GM19397 (cell line): ENCODE data around the gene NAV2.

Experiments
- ATAC-seq: cut with Tn5 transposase; IDR thresholded peaks from one replicate; pipeline ENCODE4 v1.9.1; 2021; ENCODE audit warnings: mild to moderate bottlenecking, moderate library complexity; ENCODE audit not compliant: unreplicated experiment

Gene NAV2

DNA sequence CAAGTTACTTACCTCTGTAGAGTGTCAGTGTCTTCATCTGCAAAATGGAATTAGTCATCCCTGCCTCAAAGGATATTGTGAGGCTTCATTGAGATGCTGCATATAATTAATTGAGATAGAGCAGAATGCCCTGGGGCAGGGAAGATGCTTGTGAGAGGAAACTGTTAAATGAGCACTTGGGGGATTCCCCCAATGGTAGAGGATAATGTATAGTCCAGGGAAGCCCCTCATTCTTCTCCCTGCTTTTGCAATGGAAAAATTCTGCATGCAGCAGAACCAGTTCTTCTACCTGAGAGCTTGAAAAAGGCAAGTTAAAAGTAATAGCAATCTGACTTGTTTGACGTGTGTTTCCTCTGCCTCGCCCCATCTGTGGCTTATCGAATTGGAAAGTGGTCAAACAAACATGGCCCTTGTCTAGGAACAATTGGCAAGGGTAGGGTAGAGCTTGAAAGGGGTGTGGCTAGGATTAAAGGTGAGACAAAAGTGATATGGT lies 90.9 kb downstream of the NAV2 start:
- ATAC-seq: no peak

DNA sequence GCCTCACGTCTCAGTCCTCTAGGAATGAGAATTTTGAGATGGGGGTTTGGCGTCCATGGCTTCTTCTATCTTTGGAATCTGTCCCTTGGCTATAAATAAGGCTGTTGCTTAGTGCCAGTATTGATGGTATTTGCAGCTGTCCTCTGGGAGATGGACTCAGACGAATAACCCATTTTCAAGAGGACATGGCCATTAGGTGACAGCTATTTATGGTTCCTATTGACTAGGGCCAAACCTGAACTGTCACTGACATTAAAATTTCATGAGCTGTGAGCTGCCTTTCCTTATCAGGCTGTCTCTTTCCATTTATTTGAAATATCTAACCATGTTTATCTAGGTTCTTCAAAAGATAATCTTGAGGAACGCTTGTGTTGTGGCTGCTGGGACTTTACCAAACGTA lies 92.7 kb downstream of the NAV2 start:
- ATAC-seq: no peak

DNA sequence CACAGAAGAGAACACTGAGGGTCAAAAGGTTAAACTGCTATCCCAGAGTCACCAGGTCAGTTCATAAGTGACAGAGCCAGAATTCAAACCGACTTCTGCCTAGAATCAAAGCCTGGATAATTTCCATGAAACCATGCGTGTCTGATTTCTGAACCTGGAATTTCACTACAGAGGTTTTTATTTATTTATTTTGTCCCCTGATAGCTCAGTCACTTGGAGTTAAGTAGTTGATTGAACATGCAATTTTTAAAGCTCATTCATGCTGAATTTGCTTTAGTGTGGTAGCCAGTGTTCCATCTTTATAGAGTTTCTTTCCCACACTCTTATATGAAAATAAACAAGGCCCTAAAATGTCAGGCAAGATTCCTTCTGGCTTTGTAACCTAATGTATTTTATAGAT lies 93.2 kb downstream of the NAV2 start:
- ATAC-seq: no peak

DNA sequence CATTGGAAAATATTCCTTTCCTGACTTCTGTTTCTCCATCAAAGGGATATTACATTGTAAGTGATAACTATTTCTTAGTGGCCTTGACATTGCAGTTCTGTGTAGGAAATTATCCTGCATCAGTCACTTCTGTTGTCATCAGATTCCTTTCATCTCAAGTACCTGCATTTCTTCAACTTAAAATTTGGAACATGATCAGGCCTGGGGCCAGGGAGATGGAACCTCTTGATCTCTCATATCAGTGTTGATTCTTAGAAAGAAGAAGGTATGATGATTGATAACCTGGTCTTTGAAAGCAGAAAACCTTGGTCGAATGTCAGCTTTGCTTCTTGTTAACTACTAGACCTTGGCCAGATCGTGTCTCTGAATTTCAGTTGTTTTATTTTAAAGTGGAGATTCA lies 93.6 kb downstream of the NAV2 start:
- ATAC-seq: no peak

DNA sequence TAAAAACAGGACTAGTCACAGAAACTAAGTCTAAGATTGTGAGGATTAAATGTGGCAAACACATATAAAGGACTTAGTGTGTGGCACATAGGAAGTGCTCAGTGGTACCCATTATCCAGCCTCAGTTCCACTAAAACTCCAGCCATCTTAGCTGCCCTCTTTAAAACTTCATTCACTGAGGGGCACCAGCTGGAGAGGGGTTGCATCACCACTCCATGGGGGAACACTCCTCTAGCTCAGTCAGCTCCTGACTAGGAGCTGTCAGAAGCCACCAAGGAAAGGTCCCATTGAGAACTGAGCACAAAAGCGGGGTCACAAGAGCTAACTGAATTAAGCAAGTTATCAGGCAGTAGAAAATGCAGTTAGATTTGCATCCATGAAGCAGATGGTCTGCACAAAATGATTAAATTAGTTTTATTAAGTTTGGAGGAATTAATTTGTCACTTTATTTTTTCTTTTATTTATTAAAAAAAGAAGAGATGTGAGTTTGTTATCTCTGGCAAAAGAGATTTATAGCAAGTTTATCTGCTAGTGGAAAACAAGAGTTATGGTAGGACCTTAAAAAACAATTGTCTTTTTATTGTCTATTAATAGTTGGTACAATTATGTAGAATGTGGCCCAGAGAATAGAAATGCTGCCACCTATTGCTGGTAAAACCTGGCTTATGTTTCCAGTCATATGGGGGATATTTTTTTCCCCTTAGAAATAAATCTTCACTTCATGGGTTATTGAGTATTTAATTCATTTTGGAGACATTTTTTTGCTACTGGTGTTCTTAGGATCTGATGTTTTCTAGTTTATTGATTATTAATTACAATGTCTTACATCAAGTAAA lies 95.7 kb downstream of the NAV2 start:
- ATAC-seq: no peak

DNA sequence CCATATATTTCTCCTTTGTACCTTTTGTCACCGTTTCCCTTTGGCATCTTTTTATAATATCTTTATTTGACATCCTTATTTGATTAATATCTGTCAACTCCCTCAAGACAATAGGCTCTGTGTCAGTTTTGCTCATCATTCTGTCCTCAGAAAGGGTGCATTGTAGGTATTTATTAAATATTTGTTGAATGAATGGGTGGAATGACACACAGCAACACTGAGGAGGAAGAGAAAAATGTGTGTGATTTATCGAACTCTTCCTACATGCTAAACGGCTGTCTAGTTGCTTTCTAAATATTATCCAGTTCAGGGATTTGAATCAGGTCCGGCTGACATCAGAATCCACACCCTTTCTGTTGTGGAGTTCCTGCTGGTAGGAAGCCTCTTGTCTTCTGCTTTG lies 98.2 kb downstream of the NAV2 start:
- ATAC-seq: no peak

DNA sequence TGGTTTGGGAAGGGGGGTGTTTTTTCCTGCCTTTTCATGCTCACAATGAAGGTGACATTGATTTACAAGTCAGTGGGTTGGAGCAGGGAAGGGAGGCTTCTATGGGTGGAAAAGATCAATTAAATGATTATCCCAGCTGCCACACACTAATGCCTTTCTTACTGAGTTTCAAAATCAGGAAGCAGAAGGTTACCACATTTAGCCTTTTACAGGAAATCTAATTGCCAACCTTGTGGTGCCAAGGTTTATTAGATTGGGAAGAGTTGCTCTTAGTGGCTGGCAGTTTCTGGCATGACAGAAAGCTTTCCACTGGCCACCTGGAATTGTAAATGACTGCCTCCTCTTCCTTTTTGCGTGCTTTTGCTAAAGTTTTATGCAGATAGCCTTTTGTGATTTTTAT lies 98.7 kb downstream of the NAV2 start:
- ATAC-seq: no peak

DNA sequence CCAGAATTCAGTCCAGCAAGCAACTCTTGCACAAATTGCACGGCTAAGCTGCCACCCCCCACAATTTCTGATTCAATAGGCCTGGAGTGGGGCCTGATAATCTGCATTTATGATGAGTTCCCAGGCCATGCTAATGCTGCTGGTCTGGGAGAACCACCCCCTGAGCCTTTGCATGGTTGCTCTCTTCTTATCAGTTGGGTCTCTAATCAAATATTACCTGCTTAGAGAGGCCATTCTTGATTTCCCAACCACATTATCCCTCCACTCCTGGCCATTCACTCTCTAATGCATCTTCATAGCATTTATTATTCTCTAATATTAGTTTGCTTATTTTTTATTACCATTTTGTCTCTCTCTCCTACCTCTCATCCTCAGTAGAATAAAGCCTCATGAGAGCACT lies 99.5 kb downstream of the NAV2 start:
- ATAC-seq: no peak

DNA sequence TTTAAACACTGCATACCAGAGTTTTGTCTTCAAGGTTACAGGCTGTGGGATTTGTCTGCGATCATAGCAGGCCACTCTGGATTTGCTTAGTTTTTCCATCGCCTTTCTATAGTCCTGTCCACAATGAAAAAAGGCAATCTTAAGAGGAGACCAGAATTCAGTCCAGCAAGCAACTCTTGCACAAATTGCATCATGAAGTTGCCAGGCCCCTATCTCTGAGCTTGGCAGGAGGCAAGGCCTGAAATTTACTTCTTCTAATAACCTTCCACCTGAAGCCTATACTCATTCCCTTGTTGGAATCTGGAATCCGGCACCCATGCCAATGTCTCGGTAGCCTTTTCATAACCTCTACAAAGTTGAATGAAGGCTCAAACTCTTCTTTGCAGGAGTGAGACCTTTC lies 100.1 kb downstream of the NAV2 start:
- ATAC-seq: no peak

DNA sequence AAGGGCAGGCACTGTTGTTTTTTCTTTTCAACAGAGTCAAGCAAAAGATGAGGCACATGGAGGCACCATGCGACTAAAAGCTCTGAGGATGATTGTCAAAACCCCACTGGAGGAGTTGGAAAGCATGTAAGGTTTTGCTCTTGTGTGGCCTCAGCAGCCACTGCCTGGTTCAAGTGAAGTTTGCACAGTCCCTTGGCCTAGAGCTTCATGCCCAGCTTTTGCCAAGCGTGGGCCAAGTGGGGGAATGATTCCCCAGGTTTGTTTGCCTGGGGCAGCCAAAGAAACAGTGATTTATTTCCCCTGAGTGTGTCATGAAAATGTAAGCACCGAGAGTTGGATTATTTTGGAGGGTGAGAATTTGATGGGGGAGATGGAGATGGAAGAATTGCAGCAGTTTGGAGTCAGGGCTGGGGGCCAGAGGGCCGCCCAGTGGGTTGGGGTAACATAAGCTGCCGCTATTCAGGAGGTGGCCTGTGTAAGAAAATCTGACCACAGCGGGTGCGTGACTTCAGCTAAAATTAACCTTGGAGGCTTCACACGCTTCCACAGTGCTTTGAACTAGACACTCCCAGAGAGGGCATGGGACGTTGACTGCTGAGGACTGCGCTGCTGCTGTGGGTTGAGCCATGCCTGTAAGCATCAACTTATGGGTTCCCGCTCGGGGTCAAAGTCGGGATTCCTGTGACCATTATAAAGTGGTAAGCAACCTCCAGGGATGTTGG lies 100.7 kb downstream of the NAV2 start:
- no peak for ATAC-seq

DNA sequence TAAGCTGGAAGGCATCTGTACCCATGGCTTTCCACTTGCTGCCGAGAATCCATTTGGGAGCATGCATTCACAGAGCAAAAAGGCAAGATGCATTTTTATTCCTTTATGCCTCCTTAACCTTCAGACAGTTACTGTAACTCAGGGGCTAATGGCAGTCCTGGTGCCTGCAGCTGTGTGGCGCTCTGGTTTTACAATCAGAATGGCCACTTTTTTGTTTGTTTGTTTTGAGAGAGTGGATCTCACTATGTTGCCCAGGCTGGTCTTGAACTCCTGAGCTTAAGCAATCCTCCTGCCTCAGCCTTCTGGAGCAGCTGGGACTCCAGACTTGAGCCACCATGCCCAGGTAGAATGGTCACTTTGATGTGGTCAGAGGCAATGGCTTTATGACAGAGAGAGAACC lies 101.8 kb downstream of the NAV2 start:
- ATAC-seq: no peak

DNA sequence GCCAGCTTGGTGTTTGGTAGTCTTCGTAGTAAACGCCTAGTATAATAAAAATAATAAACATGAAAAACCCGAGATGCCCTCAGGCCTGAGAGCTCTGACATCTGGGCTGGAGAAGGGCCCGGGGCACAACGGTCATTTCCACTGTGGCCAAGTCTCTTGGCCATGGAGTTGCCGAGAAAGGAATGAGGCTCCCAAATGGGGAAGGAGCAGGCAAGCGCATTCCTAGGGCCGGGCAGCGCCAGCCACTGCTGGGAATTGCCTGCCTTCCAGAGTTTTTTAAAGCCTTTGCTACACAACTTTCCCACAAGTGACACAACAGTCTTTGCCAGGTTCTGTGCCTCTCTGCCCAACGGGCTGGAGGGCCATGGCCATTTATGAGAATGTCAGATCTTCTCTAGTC lies 103.4 kb downstream of the NAV2 start:
- ATAC-seq: no peak

DNA sequence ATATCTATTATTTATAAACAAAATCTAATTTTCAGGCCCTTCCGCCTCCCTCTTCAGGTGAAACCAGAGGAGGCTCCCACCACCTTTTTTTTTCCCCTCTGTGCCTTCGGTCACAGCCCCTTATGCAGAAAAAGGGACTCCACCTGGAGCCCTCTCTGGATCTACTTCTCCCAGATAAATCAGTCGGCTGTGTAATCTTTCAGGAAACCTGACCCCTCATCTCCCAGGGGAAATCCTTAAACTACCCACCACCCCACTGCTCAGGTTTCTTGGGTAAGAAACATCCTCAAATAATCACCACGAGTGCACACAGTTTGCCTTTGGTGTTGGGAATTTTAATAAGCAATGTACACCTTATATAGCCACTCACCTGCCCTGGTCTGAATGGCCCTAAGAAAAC lies 104.2 kb downstream of the NAV2 start:
- no peak for ATAC-seq

DNA sequence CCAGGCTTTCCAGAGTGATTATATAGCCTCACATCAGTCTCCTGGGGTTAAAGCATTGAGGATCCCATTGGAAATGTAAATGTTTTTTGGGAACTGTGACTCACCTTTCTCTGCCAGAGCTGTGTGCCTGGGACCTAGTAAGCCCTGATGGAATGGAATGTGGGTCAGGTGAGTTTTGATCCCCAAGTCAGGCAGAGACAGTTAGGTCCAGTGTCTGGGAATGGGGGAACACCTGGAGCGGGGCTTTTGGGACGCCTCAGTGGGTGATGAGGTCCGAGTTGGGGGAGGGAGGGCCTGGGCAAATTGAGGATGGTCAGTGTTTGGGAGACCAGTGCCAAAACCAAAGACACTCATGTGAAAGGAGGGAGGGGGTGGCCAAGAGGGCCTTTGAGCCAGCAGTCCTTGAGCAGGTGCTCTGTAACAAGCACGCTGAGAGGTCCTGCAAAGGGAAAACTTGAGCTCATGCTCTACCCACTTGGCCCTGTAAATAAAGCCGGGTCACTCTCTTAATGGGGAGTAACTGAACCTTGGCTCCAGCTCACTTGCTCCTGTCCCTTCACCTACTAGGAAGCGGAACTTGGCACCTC lies 104.7 kb downstream of the NAV2 start:
- no peak for ATAC-seq

DNA sequence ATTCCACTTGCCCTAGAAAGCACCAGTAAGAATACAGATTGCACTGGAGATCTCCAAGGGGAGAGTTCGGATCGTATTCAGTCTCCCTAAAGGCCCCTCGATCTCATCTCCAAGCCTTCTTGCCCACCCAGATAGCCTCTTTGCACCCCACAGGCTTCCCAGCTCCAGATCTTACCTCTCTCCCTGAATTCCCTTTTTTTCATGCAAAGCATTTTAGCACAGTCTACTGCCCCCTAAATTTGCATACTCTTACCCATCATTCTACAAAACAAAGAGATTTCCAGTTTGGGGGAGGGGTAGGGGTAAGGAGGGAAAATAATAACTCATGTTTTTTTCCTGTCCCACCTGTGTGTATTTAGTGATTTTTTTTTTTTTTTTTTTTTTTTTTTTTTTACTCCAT lies 105.2 kb downstream of the NAV2 start:
- ATAC-seq: no peak

DNA sequence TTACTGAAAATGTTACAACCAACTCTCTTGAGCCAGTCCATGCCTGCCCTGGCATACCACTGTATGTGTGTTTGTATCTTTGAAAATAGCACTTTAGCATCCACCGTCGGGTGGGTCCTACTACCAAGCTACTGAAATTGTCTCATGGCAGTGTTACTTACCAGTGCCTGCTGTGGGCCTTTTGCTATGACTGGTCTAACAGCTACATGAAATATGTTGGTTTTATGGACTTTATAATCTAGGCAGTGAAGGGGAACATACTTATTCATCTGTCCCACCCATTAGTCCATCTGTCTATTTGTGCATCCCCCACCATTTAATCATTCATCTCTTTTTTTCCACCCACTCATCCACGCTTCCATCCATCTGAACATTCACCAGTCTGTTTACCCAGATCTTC lies 106.0 kb downstream of the NAV2 start:
- ATAC-seq: no peak

DNA sequence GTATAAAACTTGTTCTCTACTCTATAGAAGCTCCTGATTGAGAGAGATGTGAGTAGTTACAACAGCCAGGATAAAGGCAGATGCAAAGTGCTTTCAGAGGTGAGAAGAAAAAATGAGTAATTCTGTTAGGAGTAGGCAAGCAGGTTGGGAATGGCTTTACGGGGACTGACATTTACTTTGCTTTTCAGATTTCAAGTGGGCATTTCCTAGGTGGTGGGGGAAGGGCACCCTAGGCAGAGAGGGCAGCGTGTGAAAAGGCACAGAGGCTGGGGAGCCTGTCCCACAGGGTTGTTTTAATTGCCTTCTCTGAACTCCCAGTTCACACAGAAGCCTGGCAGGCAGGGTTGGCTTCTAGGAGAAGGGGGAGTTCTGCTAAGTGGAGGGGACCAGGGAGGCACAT lies 106.5 kb downstream of the NAV2 start:
- ATAC-seq: no peak

DNA sequence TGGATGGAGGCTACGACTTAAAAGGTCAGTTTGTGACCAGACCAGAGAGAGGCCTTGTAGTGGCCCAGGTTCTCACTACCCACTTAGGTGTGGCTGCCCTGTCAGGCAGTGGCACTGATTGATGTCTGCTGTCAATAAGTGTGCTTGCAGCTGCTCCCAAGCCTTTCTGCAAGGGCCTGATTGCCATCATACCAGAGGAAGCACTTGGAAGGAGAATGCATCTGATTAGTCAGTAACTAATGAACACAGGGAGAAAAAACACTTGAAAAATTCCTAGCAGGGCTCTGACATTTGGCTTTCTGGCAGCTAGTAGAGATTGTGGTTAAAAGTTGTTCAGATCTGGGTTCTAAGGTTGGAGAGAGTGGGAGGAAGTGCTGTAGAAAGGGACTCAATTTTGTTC lies 107.5 kb downstream of the NAV2 start:
- no peak for ATAC-seq

DNA sequence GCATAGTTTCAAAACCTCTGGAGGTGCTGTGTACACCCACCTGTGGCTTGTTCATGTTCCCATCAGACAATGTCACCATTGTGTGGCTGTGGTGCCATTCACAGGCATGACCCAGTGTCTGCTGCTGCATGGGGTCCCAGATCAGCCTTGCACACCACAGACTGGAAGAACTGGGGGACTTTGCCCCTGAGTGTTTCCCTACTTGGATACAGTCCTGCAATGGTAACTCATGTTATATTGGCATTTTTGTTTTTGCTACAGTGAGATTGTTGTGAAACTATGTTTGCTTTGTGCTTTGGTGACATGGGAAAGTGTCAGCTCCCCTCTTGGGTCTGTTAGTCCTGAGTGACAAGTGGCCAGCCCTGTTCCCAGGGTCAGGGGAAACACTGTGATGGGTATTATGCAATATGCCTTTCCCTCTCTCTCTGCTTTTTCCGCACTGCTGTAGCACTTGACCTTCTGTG lies 108.8 kb downstream of the NAV2 start:
- no peak for ATAC-seq

DNA sequence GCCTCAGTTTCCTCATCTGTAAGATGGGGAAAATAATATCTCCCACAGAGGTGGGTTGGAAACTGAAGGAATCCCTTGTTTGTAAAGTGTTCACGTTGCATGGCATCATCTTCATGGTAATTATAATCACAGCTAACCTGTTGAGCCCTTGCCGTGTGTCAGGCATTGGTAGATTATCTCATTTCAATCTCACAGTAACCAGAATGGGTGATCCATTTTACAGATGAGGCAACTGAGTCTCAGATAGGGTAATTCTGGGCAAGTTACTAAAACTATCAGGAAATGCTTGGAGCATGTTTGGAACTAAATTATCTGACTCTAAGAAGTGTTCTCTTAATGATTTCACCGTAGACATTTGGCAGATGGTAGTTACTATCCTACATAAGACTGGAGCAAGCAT lies 109.4 kb downstream of the NAV2 start:
- ATAC-seq: no peak

DNA sequence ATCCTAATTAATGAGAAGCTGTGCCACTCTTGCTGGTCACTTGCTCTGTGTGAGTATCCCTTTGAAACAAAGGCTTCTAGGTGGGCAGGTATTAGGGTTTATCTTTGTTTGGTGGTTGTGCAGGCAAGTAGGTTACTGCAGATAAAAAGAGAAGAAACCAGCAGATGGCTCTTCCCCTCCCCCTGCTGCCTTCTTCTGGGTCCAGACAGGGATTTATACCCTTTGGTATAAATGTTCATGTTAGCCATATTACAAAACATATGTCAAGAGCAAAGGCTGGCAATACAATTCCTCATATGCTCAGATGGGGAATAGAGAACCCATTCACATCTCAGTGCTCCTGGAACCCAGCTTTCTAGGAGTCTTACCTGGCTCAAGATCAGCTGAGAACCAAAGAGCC lies 109.9 kb downstream of the NAV2 start:
- ATAC-seq: no peak

DNA sequence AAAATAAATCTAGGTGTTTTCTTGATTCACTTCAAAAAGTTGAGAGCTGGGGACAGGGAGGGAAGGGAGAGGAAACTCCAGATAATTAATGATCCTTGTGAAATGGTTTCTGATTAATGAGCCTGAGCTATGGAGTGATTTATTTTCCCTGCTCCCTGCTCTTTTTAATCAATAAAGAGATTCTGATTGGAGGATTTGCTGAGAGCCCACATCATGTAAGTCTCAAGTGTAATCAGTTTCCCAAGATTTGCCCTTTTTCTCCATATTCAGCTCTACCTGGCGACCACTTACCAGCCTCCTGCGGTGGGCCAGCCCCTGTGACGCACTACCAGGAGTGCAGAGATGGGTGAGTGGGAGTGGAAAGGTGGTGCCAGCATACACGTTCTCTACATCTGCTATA lies 114.0 kb downstream of the NAV2 start:
- ATAC-seq: no peak
